Measurements from ENCODE around the gene SPATA31E1. TPM values are rescaled to one million over a fixed set of nuclear protein-coding genes. Genes with fewer than 3 reads are reported as not detected.
"Not testable (repeated sequence)": the region's sequence is repeated elsewhere in the genome, so short reads cannot be mapped to it uniquely, and the experiment has no call there.

The SPATA31E1 gene
- total and polyA plus RNA-seq, 5 experiments from 2014 or later, result not detected

DNA sequence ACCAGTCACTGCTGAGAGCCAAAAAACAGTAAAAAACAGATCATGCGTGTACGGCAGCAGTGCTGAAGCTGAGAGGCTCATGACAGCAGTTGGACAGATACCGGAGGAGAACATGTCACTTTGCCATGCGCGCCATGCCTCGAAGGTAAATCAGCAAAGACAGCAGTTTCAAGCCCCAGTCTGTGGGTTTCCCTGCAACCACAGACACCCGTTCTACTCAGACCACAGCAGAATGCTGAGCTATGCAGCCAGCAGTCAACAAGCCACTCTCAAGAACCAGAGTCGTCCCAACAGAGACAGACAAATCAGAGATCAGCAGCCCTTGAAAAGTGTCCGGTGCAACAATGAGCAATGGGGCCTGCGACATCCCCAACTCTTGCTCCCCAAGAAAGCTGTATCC is 40.3 kb downstream of the SPATA31E1 start:
- H3K4me1 Mint-ChIP-seq, POLR2A ChIA-PET, H3K4me3 Mint-ChIP-seq, ATAC-seq, H3K27ac Mint-ChIP-seq, DNase-seq, H3K36me3 Mint-ChIP-seq, H3K9me3 Mint-ChIP-seq, H3K27me3 Mint-ChIP-seq: not testable (repeated sequence)

DNA sequence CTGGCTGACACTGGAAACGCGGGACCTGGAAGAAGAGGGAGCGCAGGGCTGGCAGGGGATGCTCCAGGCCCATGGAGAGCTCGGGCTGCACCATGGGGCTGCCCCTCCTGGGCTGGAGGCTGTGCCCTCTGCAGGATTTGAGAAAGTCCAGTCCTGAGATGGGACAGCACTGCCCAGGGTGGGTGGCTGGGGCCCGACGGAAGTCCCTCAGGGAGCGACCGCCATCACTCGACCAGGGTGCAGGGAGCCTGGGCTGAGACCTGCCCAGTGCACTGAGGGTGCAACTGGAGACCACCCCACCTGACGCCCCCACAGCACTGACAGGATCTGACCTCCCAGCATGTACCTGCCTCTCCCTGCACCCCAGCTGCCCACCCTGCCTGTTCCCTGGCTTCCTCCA is 42.2 kb downstream of the SPATA31E1 start:
- not testable (repeated sequence) for DNase-seq, H3K4me1 Mint-ChIP-seq

DNA sequence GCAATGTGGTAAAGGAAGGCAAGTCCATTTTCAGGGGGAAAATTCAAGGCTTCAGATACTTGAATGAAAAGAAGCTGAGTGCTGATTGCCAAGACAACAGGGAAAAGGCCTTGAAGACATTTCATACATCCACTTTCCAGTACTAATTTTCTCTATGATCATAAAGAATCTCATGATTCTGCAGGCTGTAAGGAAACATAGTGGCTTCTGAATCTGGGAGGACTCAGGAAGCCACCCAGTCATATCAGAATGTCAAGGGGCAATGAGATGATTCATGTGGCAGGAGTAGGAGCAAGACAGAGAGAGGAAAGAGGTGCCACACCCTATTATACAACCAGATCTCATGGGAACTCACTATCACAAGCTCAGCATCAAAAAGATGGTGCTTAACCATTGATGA is 46.5 kb downstream of the SPATA31E1 start:
- POLR2A ChIA-PET, H3K9me3 Mint-ChIP-seq, H3K4me3 Mint-ChIP-seq, DNase-seq, H3K4me1 Mint-ChIP-seq, ATAC-seq, H3K27me3 Mint-ChIP-seq, H3K36me3 Mint-ChIP-seq, H3K27ac Mint-ChIP-seq: not testable (repeated sequence)

More for the DNA sequence above, 42.2 kb downstream of the SPATA31E1 start:
- POLR2A ChIA-PET, ATAC-seq, H3K27ac Mint-ChIP-seq, H3K27me3 Mint-ChIP-seq, H3K4me3 Mint-ChIP-seq, H3K36me3 Mint-ChIP-seq, H3K9me3 Mint-ChIP-seq: not testable (repeated sequence)

DNA sequence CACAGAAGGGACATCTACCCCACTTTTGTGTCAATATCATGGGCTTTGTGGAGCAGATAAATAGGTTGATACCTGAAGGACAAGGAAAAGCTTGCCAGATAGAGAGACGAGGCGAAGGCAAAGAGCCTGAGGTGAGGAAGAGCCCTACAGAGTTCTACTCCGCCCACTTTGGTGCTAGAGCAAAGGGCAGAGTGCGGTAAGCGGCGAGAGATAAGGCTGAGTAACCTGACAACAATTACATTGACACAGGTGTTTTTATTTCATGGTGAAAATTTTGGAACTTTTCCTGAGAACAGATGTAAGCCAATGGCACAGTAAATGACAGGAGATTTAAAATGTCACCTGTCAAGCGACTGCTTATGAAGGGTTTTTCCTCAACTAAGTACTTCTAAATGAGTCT is 51.8 kb downstream of the SPATA31E1 start:
- H3K27me3 Mint-ChIP-seq, result peaks cover 0 to 12% (median 5%) of the 10 kb centered on the region in 5 donors
- H3K36me3 Mint-ChIP-seq, ATAC-seq, H3K9me3 Mint-ChIP-seq, DNase-seq, POLR2A ChIA-PET, H3K4me3 Mint-ChIP-seq, H3K4me1 Mint-ChIP-seq, H3K27ac Mint-ChIP-seq: not testable (repeated sequence)

DNA sequence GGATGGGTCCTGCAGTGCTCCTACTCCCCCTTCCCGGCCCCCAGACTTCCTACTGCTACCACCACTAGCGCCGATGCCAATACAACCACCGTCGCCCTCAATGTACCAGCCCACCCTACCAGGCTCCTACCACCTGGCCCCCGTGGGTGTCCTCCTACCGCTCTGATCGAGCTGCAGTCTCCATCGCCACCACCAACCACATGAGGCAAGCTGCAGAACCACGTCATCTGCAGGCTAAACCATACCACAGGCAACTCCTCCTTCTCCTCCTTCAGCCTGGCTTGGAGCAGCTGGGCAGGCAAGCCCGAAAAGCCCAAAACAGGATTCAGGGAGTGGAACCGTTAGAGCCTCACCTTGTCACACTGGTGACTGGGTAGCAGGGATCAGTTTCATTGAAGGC is 54.7 kb downstream of the SPATA31E1 start:
- H3K9me3 Mint-ChIP-seq, POLR2A ChIA-PET, H3K36me3 Mint-ChIP-seq, H3K4me1 Mint-ChIP-seq, H3K27ac Mint-ChIP-seq, ATAC-seq: not testable (repeated sequence)
- peaks cover 0 to 10% (median 5%) of the 10 kb centered on the region in 5 donors for H3K27me3 Mint-ChIP-seq
- DNase-seq, result peak in 1 of 10 donors; percentile 10
- H3K4me3 Mint-ChIP-seq, result peak overlapping the region in 2 of 10 donors; percentile 27 to 29

DNA sequence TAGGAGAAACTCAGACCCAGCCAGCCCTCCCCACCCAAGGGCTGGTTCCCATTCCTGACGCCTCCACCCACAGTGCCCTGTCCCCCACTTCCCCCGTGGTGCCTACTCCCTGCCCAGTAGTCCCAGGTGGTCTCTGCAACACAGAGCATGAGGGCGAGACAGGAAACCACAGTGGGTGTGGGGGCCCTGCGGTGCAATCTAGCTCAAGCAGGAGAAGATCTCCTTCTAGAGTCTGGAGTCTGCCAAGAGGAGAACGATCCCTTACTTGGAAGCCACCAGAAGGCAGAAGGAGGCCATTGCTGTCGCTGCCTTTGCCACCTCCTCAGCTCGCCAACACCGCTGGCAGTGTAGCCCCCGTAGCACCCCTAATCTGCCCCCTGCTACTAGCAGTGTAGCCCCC is 55.2 kb downstream of the SPATA31E1 start:
- ATAC-seq, DNase-seq, H3K4me1 Mint-ChIP-seq, H3K36me3 Mint-ChIP-seq, H3K27ac Mint-ChIP-seq, POLR2A ChIA-PET, H3K9me3 Mint-ChIP-seq: not testable (repeated sequence)
- H3K4me3 Mint-ChIP-seq, result peak overlapping the region in 1 of 10 donors; percentile 48
- H3K27me3 Mint-ChIP-seq, result peaks cover 0 to 10% (median 5%) of the 10 kb centered on the region in 5 donors

DNA sequence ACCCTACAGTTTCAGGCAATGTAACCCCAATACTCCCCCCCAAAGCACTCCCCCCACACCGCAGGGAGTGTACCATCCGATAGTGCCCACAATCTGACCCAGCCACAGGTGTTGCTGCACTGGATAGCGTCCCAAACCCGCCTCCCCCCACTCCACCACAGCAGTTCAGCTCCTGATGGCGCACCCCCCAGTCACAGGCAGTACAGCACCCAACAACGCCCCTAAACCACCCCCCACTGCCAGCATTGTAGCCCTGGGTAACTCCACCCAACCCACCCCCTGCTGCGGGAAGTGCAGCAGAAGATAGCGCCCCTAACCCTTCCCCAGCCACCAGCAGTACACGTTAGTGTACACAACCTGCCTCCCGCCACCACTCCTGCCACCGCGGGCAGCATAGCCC is 55.7 kb downstream of the SPATA31E1 start:
- H3K27ac Mint-ChIP-seq, ATAC-seq, H3K36me3 Mint-ChIP-seq, POLR2A ChIA-PET, H3K4me1 Mint-ChIP-seq, DNase-seq, H3K9me3 Mint-ChIP-seq: not testable (repeated sequence)
- Mint-ChIP-seq H3K4me3 (peak overlapping the region in 1 of 10 donors; percentile 48), H3K27me3 (peaks cover under 1 to 10% (median 5%) of the 10 kb centered on the region in 5 donors)

Other genes with a start within 250 kb of the SPATA31E1 start
- gene CTSL, start 156.8 kb upstream of the SPATA31E1 start, total RNA-seq, result 10 to 100 TPM; 27.3 to 27.5 TPM
- gene CTSL, start 156.8 kb upstream of the SPATA31E1 start, polyA plus RNA-seq, result 1 to 10 TPM in 1 of 3 donors, under 1 TPM in 1, not detected in 1; 0.87 to 7.4 TPM
- gene SPATA31C1, start 35.1 kb downstream of the SPATA31E1 start, total RNA-seq, result not detected
- not detected for gene SPATA31C1, start 35.1 kb downstream of the SPATA31E1 start, polyA plus RNA-seq
- gene CDK20, start 91.7 kb downstream of the SPATA31E1 start, total RNA-seq, result 10 to 100 TPM in 1 of 2 experiments, 1 to 10 TPM in 1; 9.0 to 11.7 TPM
- 1 to 10 TPM; 4.3 to 6.0 (median 5.9) TPM for gene CDK20, start 91.7 kb downstream of the SPATA31E1 start, polyA plus RNA-seq